Heart left ventricle (tissue), 16 donors: Measurements from ENCODE around the gene CCDC32. TPM values are rescaled to one million over a fixed set of nuclear protein-coding genes. Genes with fewer than 3 reads are reported as not detected.

Experiments used
- ATAC-seq, 4 donors: fragments of 200-7000 bp; cut with Tn5 transposase; one replicate each; pipeline ENCODE4 v1.9.1; 2020 to 2022; ENCODE audit warnings: moderate library complexity in 4 of 4, mild to moderate bottlenecking in 3 of 4, moderate number of reproducible peaks in 1 of 4
- DNase-seq, 5 donors: peaks; one replicate each; pipeline ENCODE4 v3.0.0-alpha.2; 2020
- H3K27ac ChIP-seq, 12 donors: fragments of 200-600 bp; sonication (generic) in 4 of 12; one replicate each; pipeline versions ENCODE4 v1.5.0 to v1.8.0; 2016 to 2022; ENCODE audit warnings: mild to moderate bottlenecking in 2 of 12
- H3K27me3 ChIP-seq, 9 donors: fragments of 200-600 bp; sonication (generic) in 2 of 9; one replicate each; pipeline versions ENCODE4 v1.5.1 to v1.8.0; 2016 to 2022; ENCODE audit warnings: mild to moderate bottlenecking in 3 of 9
- H3K36me3 ChIP-seq, 9 donors: fragments of 200-600 bp; sonication (generic) in 2 of 9; one replicate each; pipeline versions ENCODE4 v1.5.0 to v1.8.0; 2018 to 2022; ENCODE audit warnings: mild to moderate bottlenecking in 2 of 9
- H3K4me1 ChIP-seq, 12 donors: fragments of 200-600 bp; sonication (generic) in 4 of 12; one replicate each; pipeline versions ENCODE4 v1.5.0 to v1.8.0; 2016 to 2022; ENCODE audit warnings: mild to moderate bottlenecking in 3 of 12
- H3K4me3 ChIP-seq, 12 donors: fragments of 200-600 bp; sonication (generic) in 4 of 12; one replicate each; pipeline versions ENCODE4 v1.5.0 to v1.8.0; 2017 to 2022; ENCODE audit warnings: mild to moderate bottlenecking in 9 of 12, moderate library complexity in 4 of 12
- H3K9me3 ChIP-seq, 12 donors: fragments of 200-600 bp; sonication (generic) in 4 of 12; one replicate each; pipeline versions ENCODE4 v1.5.0 to v1.8.0; 2016 to 2022; ENCODE audit warnings: mild to moderate bottlenecking in 1 of 12
- POLR2A ChIP-seq, 2 donors: fragments of 450-650 bp; IDR thresholded peaks; one replicate each; pipeline ENCODE4 v1.6.1; 2017; ENCODE audit warnings: antibody characterized with exemption in 2 of 2, mild to moderate bottlenecking in 2 of 2, moderate library complexity in 2 of 2
- WGBS, 4 donors: extraction: QIAGEN DNeasy Blood & Tissue Kit in 2 of 4; methylation state at CpG; one replicate each; pipeline versions ENCODE4 v1.1.5 to v1.1.7; 2013 to 2018; 5-methylcytosine and 5-hydroxymethylcytosine counted together
- intact Hi-C, 10 donors: fragments of 100-400 bp; cut with DNase I; formaldehyde crosslinking; loops; one replicate each; pipeline versions ENCODE4 v1.11.1 to v1.14.2; 2022
- polyA plus RNA-seq, 2 donors: library from polyadenylated mRNA; stranded (reverse); fragments of 200-250 nt; gene quantifications; one replicate each; pipeline ENCODE4 v1.2.3, GENCODE V29; 2013
- total RNA-seq, 9 donors: library from RNA; depleted of rRNA in 2 of 9; stranded (reverse); fragments of >200 nt in 2 of 9; fragmentation: NEBNext Ultra II Directional in 3 of 9; extraction: Animal tissue kit (Norgen Biotek cat#: 25700) in 3 of 9; gene quantifications; one replicate each; pipeline versions ENCODE4 v1.1.0 to v1.2.4, GENCODE V29; 2016 to 2023
- TF ChIP-seq, protein P1 (sequence below), 12 donors: fragments of 200-600 bp; sonication (generic) in 4 of 12; IDR thresholded peaks; one replicate each; pipeline versions ENCODE4 v1.5.0 to v1.8.0; 2018 to 2022; ENCODE audit warnings: antibody characterized with exemption in 12 of 12, mild to moderate bottlenecking in 5 of 12
- donor health status: ischemic (EF 13 %, LVEDD 7.1; RV severe dilation, severe dysfunction).
- donor health status: healthy with polysubstance abuse.
- donor health status: DM: no; HTN: yes; CAD: no.
- donor health status: DM: no; HTN: no; CAD: no.
- donor health status: ischemic (EF 25% LVEDD 6.9; RV normal size, moderate dysfunction).
- donor health status: ischemic (EF 25% LVEDD 5.7; RV mildly dilated, moderate dysfunction).
- donor health status: healthy.
- donor health status: DM: yes; HTN: yes; CAD: no.
- donor health status: ischemic (EF 35%, LVEDD 5.7; RV mildly dilated, moderate dysfunction).
- donor health status: nonischemic (EF 11% LVEDD 7.7; RV severe dilation, severe dysfunction).
- donor health status: DM: yes; HTN: yes; CAD: no.
- donor health status: PGD.
- donor health status: ischemic (EF 29% LVEDD 5.4; RV normal size, mild dysfunction).
- donor health status: nonischemic (EF 23%, LVEDD 6.1; RV moderate dilation, normal function).

Gene CCDC32
- total and polyA plus RNA-seq, 11 donors, result 13.0 to 38.2 (median 25.4) TPM

DNA sequence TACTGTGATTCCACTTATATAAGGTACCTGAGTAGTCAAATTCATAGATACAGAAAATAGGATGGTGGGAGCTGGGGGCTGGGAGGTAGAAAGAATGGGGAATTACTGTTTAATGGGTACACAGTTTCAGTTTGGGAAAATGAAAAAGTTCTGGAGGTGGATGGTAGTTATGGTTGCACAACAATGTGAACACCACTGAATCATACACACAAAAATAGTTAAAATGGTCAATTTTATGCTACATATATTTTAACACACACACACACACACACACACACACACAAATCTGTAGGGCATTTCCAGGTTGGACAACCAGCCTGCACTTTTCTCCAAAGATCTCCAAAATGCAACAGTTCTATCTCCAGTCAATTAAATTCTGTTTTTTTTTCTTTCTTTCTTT, 1.4 kb downstream of the CCDC32 start:
- H3K27me3 ChIP-seq, result no peaks in the 10 kb centered on the region
- ATAC-seq (no peak), DNase-seq (no peak)
- H3K36me3 ChIP-seq, result peaks cover 0 to 30% (median 8%) of the 10 kb centered on the region in 9 donors
- H3K27ac ChIP-seq, result no peak overlapping the region
- intact Hi-C loops, result loop anchor here in 2 of 10 donors (5.0 to 10.0 kb wide), 2 partner anchors 46 to 49 kb away; no protein-coding TSS in a partner anchor
- H3K9me3 ChIP-seq, result no peaks in the 10 kb centered on the region
- no peak overlapping the region for H3K4me3 ChIP-seq
- peaks cover 0 to 40% (median 16%) of the 10 kb centered on the region in 12 donors for H3K4me1 ChIP-seq
- TF ChIP-seq, protein P1, sequence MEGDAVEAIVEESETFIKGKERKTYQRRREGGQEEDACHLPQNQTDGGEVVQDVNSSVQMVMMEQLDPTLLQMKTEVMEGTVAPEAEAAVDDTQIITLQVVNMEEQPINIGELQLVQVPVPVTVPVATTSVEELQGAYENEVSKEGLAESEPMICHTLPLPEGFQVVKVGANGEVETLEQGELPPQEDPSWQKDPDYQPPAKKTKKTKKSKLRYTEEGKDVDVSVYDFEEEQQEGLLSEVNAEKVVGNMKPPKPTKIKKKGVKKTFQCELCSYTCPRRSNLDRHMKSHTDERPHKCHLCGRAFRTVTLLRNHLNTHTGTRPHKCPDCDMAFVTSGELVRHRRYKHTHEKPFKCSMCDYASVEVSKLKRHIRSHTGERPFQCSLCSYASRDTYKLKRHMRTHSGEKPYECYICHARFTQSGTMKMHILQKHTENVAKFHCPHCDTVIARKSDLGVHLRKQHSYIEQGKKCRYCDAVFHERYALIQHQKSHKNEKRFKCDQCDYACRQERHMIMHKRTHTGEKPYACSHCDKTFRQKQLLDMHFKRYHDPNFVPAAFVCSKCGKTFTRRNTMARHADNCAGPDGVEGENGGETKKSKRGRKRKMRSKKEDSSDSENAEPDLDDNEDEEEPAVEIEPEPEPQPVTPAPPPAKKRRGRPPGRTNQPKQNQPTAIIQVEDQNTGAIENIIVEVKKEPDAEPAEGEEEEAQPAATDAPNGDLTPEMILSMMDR (IDR thresholded peaks at IDR 0.05), result no peak
- no peak for TF ChIP-seq POLR2A (IDR thresholded peaks at IDR 0.05)

- intact Hi-C loops, result loop anchor here in 2 of 10 donors (5.0 to 10.0 kb wide), 2 partner anchors 45 to 48 kb away; no protein-coding TSS in a partner anchor
- H3K4me1 ChIP-seq, result peaks cover 0 to 44% (median 15%) of the 10 kb centered on the region in 12 donors
- no peaks in the 10 kb centered on the region for H3K27me3 ChIP-seq
- no peak for DNase-seq
- H3K36me3 ChIP-seq, result peaks cover 0 to 37% (median 8%) of the 10 kb centered on the region in 9 donors
- H3K4me3 ChIP-seq, result no peak overlapping the region
- no peaks in the 10 kb centered on the region for H3K9me3 ChIP-seq
- no peak overlapping the region for H3K27ac ChIP-seq
- WGBS, 4 donors, result 57 to 77% (median 69%) methylated on average over 2 of the region's 2 CpGs
- TF ChIP-seq, protein P1 (IDR thresholded peaks at IDR 0.05), result no peak
- TF ChIP-seq POLR2A (IDR thresholded peaks at IDR 0.05), result no peak
- ATAC-seq, result no peak
Observed at GRCh38 chr15:40562691-40563090, 2.2 kb downstream of the CCDC32 start.

GRCh38 chr15:40558952-40559742, 5.7 kb downstream of the CCDC32 start:
- peaks cover 0 to 70% (median 29%) of the 10 kb centered on the region in 9 donors for H3K36me3 ChIP-seq
- 79 to 82% (median 81%) methylated on average over 6 of the region's 6 CpGs for WGBS, 4 donors
- H3K9me3 ChIP-seq, result no peaks in the 10 kb centered on the region
- no peak overlapping the region for H3K27ac ChIP-seq
- intact Hi-C loops, result no loop called here
- no peak for DNase-seq
- TF ChIP-seq, protein P1 (IDR thresholded peaks at IDR 0.05), result no peak
- TF ChIP-seq POLR2A (IDR thresholded peaks at IDR 0.05), result no peak
- no peak overlapping the region for H3K4me3 ChIP-seq
- H3K27me3 ChIP-seq, result no peaks in the 10 kb centered on the region
- ATAC-seq, result no peak
- H3K4me1 ChIP-seq, result peaks cover 0 to 45% (median 16%) of the 10 kb centered on the region in 12 donors

- WGBS, 4 donors, result 97 to 100% (median 99%) methylated on average over 2 of the region's 2 CpGs
- peaks cover 0 to 73% (median 35%) of the 10 kb centered on the region in 9 donors for H3K36me3 ChIP-seq
- H3K27ac ChIP-seq, result no peak overlapping the region
- ATAC-seq (no peak), DNase-seq (no peak)
- no peaks in the 10 kb centered on the region for H3K27me3 ChIP-seq
- no peak overlapping the region for H3K4me3 ChIP-seq
- intact Hi-C loops, result no loop called here
- H3K4me1 ChIP-seq, result peaks cover 0 to 35% (median 16%) of the 10 kb centered on the region in 12 donors
- H3K9me3 ChIP-seq, result no peaks in the 10 kb centered on the region
- TF ChIP-seq, protein P1 (IDR thresholded peaks at IDR 0.05), result no peak
- TF ChIP-seq POLR2A (IDR thresholded peaks at IDR 0.05), result no peak
Observed at GRCh38 chr15:40555876-40556275, 9.0 kb downstream of the CCDC32 start.
